Limb (tissue), 2 donors: ENCODE data around the gene CPXM1.

Experiments used
- DNase-seq, 2 donors: peaks; one replicate each; pipeline ENCODE4 v3.0.0-alpha.2; 2016; ENCODE audit errors: extremely low spot score in 2 of 2

The CPXM1 gene

DNA sequence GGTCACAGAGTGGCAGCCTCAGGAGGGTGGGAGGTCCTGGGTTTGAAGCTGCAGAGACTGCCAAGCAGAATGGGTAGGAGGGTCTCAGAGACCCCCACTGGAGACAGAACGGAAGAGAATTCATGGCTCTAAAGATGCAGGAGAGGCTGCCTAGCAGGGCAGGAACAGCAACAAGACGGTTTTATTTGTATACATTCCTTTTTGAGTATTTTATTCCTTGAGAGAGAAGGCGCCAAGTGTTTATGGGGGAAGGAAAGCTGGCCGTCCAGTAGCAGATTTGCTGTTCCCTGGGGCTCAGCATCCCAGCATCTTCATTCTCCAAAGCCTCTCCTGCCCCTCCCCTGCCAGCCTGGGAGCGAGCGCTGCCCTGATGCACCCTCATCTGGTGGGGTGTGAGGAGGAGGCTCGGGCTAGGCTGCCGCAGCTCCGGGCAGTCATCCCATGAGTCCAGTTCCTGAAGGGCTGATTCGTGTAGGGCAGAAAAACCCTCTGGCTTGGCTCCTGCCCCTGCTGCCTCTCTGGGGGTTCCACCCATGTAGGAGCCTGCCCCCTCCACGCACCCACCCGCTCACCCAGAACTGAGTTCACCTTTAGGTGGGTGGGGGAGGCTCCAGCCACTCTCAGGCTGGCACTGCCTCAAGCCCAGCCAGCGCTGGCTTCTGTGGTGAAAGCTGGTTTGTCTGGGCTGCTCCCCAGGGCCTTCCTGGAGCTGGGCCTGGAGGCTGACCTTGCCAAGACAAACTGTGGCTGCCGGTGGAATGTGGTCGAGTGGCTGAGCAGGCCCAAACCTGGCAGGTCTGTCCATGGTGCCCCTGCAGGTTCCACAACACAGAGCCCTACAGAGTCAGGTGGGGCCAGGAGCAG, 32.4 kb downstream of the CPXM1 start:
- DNase-seq, result peak in 1 of 2 donors; percentile 67

DNA sequence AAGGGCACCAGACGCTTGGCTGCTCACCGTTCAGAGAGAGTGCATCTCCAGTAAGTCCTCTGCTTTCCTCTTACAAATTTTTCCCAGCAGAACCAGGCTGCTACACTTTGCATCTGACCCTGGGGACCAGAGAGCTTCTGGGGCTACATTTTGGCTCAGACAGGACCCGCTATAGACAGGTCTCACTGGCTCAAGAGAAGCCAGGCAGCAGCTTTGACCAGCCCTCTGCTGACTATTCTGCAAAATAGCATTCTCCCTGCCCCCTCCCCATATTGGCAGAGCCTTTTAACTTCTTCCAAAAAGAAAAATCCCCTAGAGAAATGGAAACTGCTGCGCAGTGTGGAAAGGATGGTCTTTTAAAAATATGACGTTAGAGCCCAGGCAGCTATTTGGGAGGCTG, 37.2 kb downstream of the CPXM1 start:
- no peak for DNase-seq

- DNase-seq, result no peak
Measured at GRCh38 chr20:2762578-2763131, 37.8 kb downstream of the CPXM1 start.

DNA sequence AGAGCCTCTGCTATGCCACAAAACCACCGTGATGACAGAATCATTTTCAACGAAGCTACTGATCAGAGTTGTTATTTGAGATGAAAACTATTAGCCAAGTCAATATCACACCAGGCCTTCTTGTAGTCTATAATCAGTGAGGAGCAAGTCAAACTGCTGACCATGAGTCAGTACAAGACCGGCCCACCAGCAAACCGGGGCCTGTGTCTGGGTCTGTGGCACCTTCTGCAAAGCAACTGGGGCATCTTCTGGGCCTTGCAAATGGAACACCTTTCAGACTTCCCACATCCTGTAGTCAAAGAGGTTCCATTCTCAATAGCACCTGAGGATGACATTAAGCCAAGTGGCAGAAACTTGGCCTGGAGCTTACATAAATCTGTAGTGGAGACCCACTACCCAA, 38.5 kb downstream of the CPXM1 start:
- no peak for DNase-seq

DNA sequence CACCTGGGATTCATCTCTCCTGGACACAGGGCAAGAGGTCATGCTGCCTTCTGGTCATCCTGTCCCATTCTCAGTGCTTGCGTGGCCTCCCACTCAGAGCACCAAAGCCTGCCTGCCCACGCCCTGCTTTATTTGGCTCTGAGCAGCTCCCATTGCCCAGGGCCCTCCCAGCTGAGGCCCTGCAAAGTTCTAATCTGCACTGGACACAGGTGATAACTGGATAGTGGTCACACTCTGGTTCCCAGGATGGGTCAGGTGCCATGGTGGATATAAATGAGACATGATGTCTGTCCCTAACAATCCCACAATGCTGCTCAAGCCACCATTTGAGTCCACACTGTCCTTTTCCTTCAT, 39.5 kb downstream of the CPXM1 start:
- no peak for DNase-seq

- no peak for DNase-seq
Measured at GRCh38 chr20:2760297-2760951, 40.0 kb downstream of the CPXM1 start.

- no peak for DNase-seq
Measured at GRCh38 chr20:2759603-2760296, 40.7 kb downstream of the CPXM1 start.

GRCh38 chr20:2759143-2759542, 41.3 kb downstream of the CPXM1 start:
- no peak for DNase-seq

GRCh38 chr20:2757969-2758368, 42.5 kb downstream of the CPXM1 start:
- DNase-seq, result no peak

GRCh38 chr20:2757001-2757400, 43.4 kb downstream of the CPXM1 start:
- no peak for DNase-seq

DNA sequence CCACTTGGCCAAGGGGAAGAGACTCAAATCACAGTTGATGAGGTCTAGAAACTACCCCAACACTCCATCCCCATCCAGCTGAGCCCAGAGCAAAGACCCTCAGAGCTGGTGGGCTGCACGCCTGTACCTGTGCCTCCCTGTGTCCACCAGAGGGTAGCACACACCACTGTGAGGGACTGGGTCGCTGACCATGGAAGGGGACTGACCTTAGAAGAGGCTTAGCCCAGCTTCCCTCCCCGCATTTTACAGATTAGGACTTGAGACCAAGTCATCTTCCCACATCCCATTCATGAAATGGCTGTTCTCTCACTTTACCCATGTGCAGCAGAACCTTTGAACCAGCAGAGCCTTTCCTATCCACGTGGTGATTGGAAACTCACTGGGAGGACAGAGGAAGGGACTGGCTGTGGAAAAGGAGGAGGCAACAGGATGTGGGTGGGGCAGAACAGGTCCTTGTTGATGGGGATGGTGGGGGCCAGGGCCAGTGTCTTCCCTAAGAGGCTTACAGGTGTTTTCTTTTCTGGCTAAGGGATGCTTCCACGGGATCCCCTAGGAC, 44.3 kb downstream of the CPXM1 start:
- DNase-seq, result no peak

GRCh38 chr20:2755451-2756055, 44.9 kb downstream of the CPXM1 start:
- no peak for DNase-seq

DNA sequence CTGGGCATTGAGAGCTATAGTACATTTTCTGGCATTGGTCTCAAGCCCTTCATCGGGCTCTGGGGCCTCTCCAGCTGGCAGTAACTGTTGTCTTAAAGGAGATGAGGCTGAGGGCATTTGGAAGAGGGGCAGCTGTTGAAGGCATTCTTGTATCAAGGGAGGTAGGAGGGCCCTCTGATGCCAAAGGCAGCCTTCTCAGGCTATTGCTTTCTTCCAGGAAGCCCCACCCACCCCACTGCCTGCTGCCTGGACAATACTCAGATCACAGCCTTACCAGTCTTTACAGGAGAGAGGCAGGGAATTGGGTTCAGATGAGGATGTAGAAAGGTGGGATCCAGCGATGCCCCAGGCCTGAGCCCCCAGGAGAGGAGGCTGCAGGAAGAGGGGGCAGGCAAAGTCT, 46.0 kb downstream of the CPXM1 start:
- no peak for DNase-seq

DNA sequence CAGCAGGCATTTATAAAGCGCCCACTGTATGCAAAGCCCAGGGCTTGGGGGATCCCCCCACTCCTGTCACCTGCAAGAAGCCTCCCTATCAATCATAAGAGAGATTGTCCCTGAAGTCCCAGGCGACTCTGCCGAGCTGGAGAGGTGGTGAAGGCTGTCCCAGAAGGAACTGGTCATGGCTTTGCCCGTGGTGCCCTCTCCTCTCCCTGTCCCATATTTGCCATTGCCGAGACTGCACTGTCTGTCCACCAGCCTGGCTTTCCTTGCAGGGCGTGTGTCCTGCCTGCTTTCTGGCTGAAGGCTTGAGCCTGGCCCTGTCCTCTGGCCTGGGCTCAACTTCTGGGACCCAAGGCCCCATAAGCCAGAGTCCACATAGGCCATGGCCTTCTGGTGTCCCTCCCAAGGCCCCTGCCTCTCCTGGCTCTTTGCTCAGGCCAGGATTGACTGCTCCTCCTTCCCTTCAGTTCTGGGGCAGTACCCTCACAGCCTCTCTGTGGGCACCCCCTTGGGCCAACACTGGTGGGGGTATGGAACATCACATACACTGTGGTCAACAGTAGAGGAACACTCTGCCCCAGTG, 46.9 kb downstream of the CPXM1 start:
- no peak for DNase-seq

- peak in 1 of 2 donors; percentile 66 for DNase-seq
Measured at GRCh38 chr20:2752567-2753460, 47.6 kb downstream of the CPXM1 start.

- DNase-seq, result no peak
Measured at GRCh38 chr20:2751878-2752566, 48.4 kb downstream of the CPXM1 start.

DNA sequence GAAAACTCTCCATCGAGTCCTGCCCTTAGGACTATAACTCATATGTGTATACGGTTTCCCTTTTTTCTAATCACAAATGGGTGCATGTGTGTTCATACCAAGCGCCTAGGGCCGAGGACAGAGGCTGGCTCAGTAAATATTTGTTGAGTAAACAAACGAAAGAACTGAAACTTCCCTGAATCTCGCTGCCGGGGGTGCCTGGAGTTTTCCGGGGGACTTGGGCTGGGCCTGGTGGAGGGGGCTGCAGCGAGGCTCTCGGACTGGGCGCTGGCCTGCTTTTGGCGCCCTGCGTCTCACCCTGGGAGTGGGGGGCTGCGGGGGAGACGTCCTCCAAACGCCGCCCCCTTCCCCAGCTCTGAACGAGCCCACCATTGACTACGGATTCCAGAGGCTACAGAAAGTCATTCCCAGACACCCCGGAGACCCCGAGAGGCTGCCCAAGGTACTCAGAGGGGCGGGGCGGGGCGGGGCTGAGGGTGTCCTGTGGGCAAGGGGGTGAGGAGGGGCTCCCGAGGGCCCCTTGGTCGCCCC, 49.0 kb downstream of the CPXM1 start:
- DNase-seq, result no peak

DNA sequence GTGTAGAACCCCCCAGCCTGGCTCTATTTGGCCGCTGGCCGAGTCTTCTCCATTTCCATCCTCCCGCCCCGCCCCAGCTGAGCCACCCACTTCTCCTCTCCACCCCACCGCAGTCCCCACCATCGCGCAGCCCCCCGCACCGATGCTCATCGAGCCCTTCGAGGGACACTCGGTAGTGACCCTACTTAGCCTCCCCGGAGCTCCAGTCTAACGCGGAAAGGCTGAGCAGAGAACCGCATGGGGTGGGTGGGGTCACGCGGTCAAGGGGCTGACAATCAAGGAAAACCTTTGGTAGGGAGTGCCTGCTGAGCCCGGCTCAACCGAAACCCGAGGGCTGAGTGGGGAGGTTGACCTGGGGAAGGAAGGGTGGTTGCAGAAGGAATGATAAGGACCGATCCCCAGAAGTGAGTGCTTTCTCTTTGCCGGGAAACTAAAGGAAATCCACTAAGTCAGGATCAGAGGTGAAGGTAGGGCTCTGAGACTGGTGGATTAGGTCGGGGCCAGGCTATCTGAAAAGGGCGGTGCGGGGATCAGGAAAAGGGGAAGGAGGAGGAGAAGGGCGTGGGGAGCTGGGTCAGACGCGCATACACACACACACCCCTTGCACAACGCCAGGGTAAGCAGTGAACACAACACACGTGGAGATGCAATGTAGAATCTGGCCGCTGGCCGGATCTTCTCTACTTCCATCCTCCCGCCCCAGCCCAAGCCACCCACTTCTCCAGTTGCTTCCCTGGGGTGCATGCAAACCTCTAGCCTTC, 49.8 kb downstream of the CPXM1 start:
- DNase-seq, result no peak
